Measurements from ENCODE around the gene RRP12.

DNA sequence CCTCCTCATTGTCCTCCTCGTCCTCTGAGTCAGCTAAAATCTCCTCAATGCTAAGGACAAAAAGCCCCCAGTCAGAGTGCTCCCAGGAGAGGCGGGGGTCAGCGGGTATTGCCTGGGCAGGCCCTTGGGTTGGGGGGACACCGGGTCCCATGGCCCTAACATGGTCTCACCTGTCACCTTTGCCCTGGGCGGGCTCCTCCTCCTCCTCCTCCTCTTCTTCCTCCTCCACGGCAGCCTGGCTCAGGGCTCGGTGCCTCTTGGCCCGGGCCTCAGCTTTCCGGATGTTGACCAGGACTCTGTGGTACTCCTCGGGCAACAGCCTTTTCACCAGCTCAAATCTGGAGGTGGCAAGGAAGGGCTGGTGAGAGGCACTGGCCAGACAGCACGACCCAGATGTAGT, 34.6 kb downstream of the RRP12 start:
- TF ChIP-seq, protein P1, sequence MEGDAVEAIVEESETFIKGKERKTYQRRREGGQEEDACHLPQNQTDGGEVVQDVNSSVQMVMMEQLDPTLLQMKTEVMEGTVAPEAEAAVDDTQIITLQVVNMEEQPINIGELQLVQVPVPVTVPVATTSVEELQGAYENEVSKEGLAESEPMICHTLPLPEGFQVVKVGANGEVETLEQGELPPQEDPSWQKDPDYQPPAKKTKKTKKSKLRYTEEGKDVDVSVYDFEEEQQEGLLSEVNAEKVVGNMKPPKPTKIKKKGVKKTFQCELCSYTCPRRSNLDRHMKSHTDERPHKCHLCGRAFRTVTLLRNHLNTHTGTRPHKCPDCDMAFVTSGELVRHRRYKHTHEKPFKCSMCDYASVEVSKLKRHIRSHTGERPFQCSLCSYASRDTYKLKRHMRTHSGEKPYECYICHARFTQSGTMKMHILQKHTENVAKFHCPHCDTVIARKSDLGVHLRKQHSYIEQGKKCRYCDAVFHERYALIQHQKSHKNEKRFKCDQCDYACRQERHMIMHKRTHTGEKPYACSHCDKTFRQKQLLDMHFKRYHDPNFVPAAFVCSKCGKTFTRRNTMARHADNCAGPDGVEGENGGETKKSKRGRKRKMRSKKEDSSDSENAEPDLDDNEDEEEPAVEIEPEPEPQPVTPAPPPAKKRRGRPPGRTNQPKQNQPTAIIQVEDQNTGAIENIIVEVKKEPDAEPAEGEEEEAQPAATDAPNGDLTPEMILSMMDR (IDR thresholded peaks at IDR 0.05; ENCODE audit: insufficient read depth, low read length) = no peak
- TF ChIP-seq POLR2AphosphoS5 (IDR thresholded peaks at IDR 0.05; ENCODE audit: low read depth) (no peak), SPI1 (IDR thresholded peaks at IDR 0.05; ENCODE audit: borderline replicate concordance, low read depth) (no peak), GABPA (IDR thresholded peaks at IDR 0.05; ENCODE audit: low read depth) (no peak)
- TF ChIP-seq, protein P2, sequence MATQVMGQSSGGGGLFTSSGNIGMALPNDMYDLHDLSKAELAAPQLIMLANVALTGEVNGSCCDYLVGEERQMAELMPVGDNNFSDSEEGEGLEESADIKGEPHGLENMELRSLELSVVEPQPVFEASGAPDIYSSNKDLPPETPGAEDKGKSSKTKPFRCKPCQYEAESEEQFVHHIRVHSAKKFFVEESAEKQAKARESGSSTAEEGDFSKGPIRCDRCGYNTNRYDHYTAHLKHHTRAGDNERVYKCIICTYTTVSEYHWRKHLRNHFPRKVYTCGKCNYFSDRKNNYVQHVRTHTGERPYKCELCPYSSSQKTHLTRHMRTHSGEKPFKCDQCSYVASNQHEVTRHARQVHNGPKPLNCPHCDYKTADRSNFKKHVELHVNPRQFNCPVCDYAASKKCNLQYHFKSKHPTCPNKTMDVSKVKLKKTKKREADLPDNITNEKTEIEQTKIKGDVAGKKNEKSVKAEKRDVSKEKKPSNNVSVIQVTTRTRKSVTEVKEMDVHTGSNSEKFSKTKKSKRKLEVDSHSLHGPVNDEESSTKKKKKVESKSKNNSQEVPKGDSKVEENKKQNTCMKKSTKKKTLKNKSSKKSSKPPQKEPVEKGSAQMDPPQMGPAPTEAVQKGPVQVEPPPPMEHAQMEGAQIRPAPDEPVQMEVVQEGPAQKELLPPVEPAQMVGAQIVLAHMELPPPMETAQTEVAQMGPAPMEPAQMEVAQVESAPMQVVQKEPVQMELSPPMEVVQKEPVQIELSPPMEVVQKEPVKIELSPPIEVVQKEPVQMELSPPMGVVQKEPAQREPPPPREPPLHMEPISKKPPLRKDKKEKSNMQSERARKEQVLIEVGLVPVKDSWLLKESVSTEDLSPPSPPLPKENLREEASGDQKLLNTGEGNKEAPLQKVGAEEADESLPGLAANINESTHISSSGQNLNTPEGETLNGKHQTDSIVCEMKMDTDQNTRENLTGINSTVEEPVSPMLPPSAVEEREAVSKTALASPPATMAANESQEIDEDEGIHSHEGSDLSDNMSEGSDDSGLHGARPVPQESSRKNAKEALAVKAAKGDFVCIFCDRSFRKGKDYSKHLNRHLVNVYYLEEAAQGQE (IDR thresholded peaks at IDR 0.05; ENCODE audit: insufficient replicate concordance, low read depth) = no peak
